BLaER1 (cell line): ENCODE results near the gene RIN3.
A peak's percentile ranks its signal among the peaks of the same experiment; 100 is the strongest.

Experiments used
- H3K27ac ChIP-seq: shearing (Covaris generic); formaldehyde crosslinking; 2 replicates; pipeline ENCODE4 v1.8.1; 2022
- H3K27me3 ChIP-seq: shearing (Covaris generic); formaldehyde crosslinking; 2 replicates; pipeline ENCODE4 v1.8.1; 2022
- H3K36me3 ChIP-seq: shearing (Covaris generic); formaldehyde crosslinking; 2 replicates; pipeline ENCODE4 v1.8.1; 2022
- H3K4me1 ChIP-seq: shearing (Covaris generic); formaldehyde crosslinking; 2 replicates; pipeline ENCODE4 v1.8.1; 2022
- H3K4me2 ChIP-seq: shearing (Covaris generic); formaldehyde crosslinking; 2 replicates; pipeline ENCODE4 v1.8.1; 2022
- H3K4me3 ChIP-seq: shearing (Covaris generic); formaldehyde crosslinking; 2 replicates; pipeline ENCODE4 v1.8.1; 2022
- H3K9ac ChIP-seq: shearing (Covaris generic); formaldehyde crosslinking; 2 replicates; pipeline ENCODE4 v1.8.1; 2022
- H3K9me3 ChIP-seq: shearing (Covaris generic); formaldehyde crosslinking; 2 replicates; pipeline ENCODE4 v1.8.1; 2022
- H4K20me1 ChIP-seq: shearing (Covaris generic); formaldehyde crosslinking; 2 replicates; pipeline ENCODE4 v1.8.1; 2022
- Cebpa-rat ChIP-seq: shearing (Covaris generic); IDR thresholded peaks from 2 replicates; pipeline ENCODE4 v1.8.1; 2022

RIN3 gene

GRCh38 chr14:92582706-92583452 is 69.3 kb downstream of the RIN3 start:
- no peak for TF ChIP-seq Cebpa-rat
- no peaks in the 10 kb centered on the region; the same call in 1 of the 2 replicates for H3K27me3 ChIP-seq
- peaks cover 5% of the 10 kb centered on the region for H3K9me3 ChIP-seq
- peaks cover 83% of the 10 kb centered on the region for H3K4me1 ChIP-seq
- H3K9ac ChIP-seq = no peak overlapping the region
- peaks cover 32% of the 10 kb centered on the region for H3K36me3 ChIP-seq
- H3K4me3 ChIP-seq = no peak overlapping the region
- peak overlapping the region; percentile 50 for H3K4me2 ChIP-seq
- no peak overlapping the region; the same call in 1 of the 2 replicates for H3K27ac ChIP-seq
- no peaks in the 10 kb centered on the region for H4K20me1 ChIP-seq

GRCh38 chr14:92584220-92584619 is 70.6 kb downstream of the RIN3 start:
- Histone ChIP-seq H3K9ac (no peak overlapping the region), H3K4me2 (peak overlapping the region; percentile 82), H3K4me1 (peaks cover 87% of the 10 kb centered on the region), H4K20me1 (0 out of 2 replicates have a peak, but pooled peaks cover 4% of the 10 kb centered on the region), H3K27me3 (no peaks in the 10 kb centered on the region; the same call in 1 of the 2 replicates), H3K4me3 (no peak overlapping the region), H3K9me3 (peaks cover 5% of the 10 kb centered on the region), H3K27ac (peak overlapping the region; percentile 11; the same call in 1 of the 2 replicates), H3K36me3 (peaks cover 29% of the 10 kb centered on the region)
- TF ChIP-seq Cebpa-rat = no peak

DNA sequence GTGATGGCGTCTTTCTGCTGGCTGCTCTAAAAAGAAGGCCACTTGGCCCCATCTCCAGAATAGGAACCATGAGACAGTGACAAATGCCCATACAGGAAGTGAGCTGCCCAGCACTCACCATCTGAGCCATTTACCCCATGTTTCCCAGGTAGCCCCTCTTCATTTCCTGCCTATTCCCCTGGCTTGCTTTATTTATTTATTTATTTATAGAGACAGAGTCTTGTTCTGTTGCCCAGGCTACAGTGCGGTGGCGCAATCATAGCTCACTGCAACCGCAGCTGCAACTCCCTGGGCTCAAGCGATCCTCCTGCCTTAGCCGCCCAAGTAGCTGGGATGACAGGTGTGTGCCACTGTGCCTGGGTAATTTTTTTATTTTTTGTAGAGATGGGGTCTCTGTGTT is 71.2 kb downstream of the RIN3 start:
- Histone ChIP-seq H3K4me2 (peak overlapping the region; percentile 82), H3K27ac (peak overlapping the region; percentile 11; the same call in 1 of the 2 replicates), H4K20me1 (0 out of 2 replicates have a peak, but pooled peaks cover 10% of the 10 kb centered on the region), H3K36me3 (peaks cover 23% of the 10 kb centered on the region), H3K9me3 (peaks cover 5% of the 10 kb centered on the region), H3K4me1 (peaks cover 93% of the 10 kb centered on the region), H3K9ac (no peak overlapping the region), H3K4me3 (no peak overlapping the region), H3K27me3 (no peaks in the 10 kb centered on the region; the same call in 1 of the 2 replicates)
- peak; percentile 97 for TF ChIP-seq Cebpa-rat

GRCh38 chr14:92585981-92586937 is 72.7 kb downstream of the RIN3 start:
- Histone ChIP-seq H3K36me3 (peaks cover 15% of the 10 kb centered on the region; the same call in 1 of the 2 replicates), H4K20me1 (0 out of 2 replicates have a peak, but pooled peaks cover 13% of the 10 kb centered on the region), H3K4me1 (peaks cover 99% of the 10 kb centered on the region), H3K4me2 (peak overlapping the region; percentile 82), H3K27me3 (no peaks in the 10 kb centered on the region; the same call in 1 of the 2 replicates), H3K27ac (peak overlapping the region; percentile 50), H3K9ac (peak overlapping the region; percentile 0; the same call in 1 of the 2 replicates), H3K9me3 (peaks cover 6% of the 10 kb centered on the region), H3K4me3 (peak overlapping the region; percentile 25; the same call in 1 of the 2 replicates)
- TF ChIP-seq Cebpa-rat = no peak

DNA sequence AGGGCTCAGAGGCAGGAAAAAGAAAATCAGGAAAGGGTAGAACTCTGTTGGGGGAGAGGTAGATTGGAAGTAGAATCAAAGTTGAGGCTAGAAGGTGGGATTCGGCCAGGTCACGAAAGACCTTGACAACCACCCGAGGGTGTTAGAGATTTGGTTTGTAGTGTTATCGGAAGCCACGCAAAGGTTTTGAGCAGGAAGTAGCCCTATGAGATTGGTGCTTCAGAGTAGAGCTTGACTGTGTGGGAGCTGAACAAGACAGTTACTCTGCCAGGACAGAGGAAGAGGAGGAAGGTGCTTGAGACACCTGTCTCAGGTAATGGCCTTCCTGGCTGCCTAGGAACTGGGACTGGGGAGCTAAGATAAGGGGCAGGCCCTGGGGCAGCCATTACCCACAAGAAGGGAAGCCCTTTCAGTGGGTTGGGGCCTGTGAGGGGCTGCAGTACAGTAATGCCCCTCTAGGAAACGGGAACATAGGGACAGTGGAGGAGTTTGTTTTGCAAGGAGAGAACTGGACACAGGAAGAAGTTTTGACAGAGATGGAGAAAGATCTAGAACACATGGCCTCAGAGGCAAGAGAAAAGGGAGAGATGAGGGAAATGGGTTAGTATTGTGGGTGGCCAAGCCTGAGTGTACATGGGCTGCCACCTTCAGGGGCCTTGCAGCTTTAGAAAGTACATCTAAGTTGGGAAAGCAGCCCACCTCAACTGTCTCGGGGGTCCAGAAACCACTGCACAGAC is 73.5 kb downstream of the RIN3 start:
- peak overlapping the region; percentile 82 for H3K4me2 ChIP-seq
- no peaks in the 10 kb centered on the region; the same call in 1 of the 2 replicates for H3K27me3 ChIP-seq
- H3K36me3 ChIP-seq = peaks cover 15% of the 10 kb centered on the region; the same call in 1 of the 2 replicates
- no peak overlapping the region for H3K4me3 ChIP-seq
- 0 out of 2 replicates have a peak, but pooled peaks cover 13% of the 10 kb centered on the region for H4K20me1 ChIP-seq
- no peak for TF ChIP-seq Cebpa-rat
- peaks cover 90% of the 10 kb centered on the region for H3K4me1 ChIP-seq
- peak overlapping the region; percentile 0; the same call in 1 of the 2 replicates for H3K9ac ChIP-seq
- H3K27ac ChIP-seq = peak overlapping the region; percentile 50
- H3K9me3 ChIP-seq = peaks cover 15% of the 10 kb centered on the region

- H4K20me1 ChIP-seq = 0 out of 2 replicates have a peak, but pooled peaks cover 13% of the 10 kb centered on the region
- peaks cover 18% of the 10 kb centered on the region for H3K9me3 ChIP-seq
- peaks cover 14% of the 10 kb centered on the region; the same call in 1 of the 2 replicates for H3K36me3 ChIP-seq
- no peak overlapping the region for H3K9ac ChIP-seq
- peak overlapping the region; percentile 82 for H3K4me2 ChIP-seq
- H3K27ac ChIP-seq = peak overlapping the region; percentile 50
- peaks cover 85% of the 10 kb centered on the region for H3K4me1 ChIP-seq
- no peaks in the 10 kb centered on the region; the same call in 1 of the 2 replicates for H3K27me3 ChIP-seq
- no peak overlapping the region for H3K4me3 ChIP-seq
- no peak for TF ChIP-seq Cebpa-rat
These were observed 74.1 kb downstream of the RIN3 start for GRCh38 chr14:92587700-92588085.

DNA sequence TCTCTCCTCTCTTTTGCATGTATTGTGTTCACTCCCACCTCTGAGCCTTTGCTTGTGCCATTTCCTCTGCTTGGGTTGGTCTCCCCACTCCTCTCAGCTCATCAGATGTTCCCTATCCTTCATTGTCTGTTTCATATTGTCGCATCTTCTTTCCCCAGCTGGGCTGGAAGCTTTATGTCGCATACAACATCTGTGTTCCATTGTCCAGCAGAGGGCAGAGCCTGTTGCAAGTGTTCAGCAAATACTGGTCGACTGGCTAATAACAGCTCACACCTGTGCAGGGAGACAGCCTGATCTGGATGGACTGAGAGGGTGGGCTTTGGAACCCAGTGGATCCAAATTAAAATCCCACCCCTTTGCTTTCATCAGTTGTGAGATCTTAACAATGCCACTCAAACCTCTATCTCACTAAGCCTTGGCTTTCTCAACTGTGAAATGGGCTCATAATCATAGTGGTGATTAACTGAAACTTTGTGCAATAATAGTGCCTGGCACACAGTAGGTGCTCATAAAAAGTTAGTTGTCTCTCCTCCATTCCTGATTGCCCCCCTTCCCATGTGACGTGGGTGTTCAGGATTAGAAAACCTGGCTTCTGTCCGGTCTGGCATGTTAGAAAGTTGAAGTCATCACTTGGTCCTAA is 75.8 kb downstream of the RIN3 start:
- TF ChIP-seq Cebpa-rat = no peak
- Histone ChIP-seq H3K4me3 (no peak overlapping the region), H3K27ac (no peak overlapping the region), H3K9ac (no peak overlapping the region), H3K27me3 (no peaks in the 10 kb centered on the region; the same call in 1 of the 2 replicates), H4K20me1 (0 out of 2 replicates have a peak, but pooled peaks cover 13% of the 10 kb centered on the region), H3K4me2 (peak overlapping the region; percentile 72), H3K4me1 (peaks cover 69% of the 10 kb centered on the region), H3K9me3 (peaks cover 17% of the 10 kb centered on the region), H3K36me3 (0 out of 2 replicates have a peak, but pooled peaks cover under 1% of the 10 kb centered on the region)

DNA sequence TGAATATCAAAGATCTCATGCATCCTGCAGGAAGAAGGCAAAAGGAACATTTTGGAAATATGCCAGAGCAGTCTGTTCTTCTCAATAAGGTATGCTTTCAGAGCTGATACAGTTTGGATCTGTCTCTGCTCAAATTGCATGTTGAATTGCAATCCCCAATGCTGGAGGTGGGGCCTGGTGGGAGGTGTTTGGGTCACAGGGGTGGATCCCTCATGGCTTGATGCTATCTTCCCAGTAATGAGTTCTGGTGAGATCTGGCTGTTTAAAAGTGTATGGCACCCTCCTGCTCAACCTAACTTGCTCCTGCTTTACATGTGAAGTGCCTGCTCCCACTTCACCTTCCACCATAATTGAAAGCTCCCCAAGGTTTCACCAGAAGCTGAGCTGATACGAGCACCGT is 76.6 kb downstream of the RIN3 start:
- H3K4me2 ChIP-seq = peak overlapping the region; percentile 72
- H3K9me3 ChIP-seq = peaks cover 17% of the 10 kb centered on the region
- no peak overlapping the region for H3K4me3 ChIP-seq
- H3K27me3 ChIP-seq = no peaks in the 10 kb centered on the region; the same call in 1 of the 2 replicates
- TF ChIP-seq Cebpa-rat = no peak
- 0 out of 2 replicates have a peak, but pooled peaks cover 13% of the 10 kb centered on the region for H4K20me1 ChIP-seq
- no peak overlapping the region for H3K27ac ChIP-seq
- H3K4me1 ChIP-seq = peaks cover 61% of the 10 kb centered on the region
- no peak overlapping the region for H3K9ac ChIP-seq
- no peaks in the 10 kb centered on the region for H3K36me3 ChIP-seq
